Inferior parietal cortex (tissue), 1 donor: Measurements from ENCODE around the gene ENOX1.

Experiments used
- DNase-seq: peaks from one replicate; pipeline ENCODE4 v3.0.0-alpha.2; 2016; ENCODE audit errors: extremely low spot score

ENOX1 gene

DNA sequence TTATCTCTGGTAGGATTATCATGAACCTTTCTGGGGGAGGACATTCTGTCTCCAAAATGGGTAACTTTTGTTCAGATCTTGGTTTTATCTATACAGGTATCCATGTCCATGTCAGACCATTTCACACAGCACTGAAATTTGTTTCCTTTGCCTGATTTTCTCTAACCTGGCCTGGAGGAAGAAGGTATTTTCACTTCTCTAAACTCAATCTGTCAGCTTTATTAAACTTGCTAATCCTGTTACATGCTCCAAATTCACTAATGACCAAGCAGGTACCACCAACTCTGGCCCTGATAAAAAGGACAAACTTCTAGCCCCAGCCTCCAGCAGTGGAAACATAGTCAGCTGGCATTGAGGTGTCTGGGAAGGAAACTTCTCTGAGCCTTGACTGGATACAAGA lies 529.0 kb downstream of the ENOX1 start:
- no peak for DNase-seq

DNA sequence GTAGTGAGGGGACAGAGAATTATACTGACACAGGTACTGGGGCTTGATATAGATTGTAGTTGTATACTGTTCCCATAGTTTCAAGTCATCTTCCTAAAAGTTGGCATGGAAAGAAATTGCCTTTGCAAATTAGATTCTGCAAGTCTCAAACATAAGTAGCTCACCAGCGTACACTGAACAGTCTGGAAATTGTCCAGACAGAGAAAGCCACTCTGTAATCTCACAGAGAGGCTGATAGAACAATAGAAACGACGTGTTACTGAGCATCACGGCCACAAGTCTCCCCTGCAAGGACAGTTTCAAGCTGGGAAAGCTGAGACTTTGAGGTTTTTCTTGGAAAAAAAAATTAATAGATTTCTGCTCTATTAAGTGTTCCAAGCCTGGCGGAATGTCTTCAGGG lies 534.8 kb downstream of the ENOX1 start:
- DNase-seq = no peak

DNA sequence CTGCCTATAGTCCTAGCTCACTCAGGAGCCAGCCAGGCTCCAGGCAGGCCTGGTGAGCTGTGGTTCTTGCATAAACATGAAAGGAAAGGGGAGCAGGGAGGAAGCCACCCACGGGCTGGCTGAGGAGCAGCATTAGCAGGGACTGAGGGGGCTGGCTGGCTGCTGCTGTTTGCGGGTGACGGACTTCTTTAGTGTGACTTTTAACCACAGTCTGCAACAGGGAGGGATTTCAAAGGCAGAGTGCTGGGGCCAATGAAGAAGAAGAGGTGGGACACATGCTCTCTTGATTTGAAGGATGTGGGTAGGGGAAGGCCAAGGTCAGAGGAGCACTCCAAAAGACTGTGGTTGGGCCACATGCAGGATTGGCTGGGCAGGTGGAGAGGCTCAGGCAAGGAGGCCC lies 540.4 kb downstream of the ENOX1 start:
- no peak for DNase-seq

DNA sequence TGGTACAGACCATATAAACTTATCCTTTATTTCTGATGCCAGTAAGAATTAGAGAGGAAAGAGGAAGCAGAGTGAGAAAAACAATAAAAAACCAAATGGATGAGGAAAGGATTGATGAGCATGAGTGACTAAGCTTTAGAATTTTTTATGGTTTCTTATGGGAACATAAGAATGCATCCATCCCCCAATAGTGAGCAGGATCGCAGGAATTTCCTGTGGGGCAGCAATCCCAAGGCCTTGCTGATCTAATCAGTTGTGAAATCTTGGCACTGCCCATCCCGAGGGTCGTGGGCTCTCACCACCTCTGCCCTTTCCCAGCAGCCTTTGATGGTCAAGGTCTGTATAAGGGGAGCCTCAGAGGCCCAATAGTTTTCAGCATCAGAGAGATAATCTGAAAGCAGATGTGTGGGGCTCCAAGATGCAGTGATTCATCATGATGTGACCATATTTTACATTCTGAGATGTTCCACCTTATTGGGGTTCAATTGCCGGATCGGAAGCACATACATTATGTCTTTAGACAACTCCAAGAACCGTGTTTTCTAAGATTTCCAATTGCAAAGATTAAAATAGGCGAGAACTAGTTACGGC lies 541.3 kb downstream of the ENOX1 start:
- DNase-seq = no peak

DNA sequence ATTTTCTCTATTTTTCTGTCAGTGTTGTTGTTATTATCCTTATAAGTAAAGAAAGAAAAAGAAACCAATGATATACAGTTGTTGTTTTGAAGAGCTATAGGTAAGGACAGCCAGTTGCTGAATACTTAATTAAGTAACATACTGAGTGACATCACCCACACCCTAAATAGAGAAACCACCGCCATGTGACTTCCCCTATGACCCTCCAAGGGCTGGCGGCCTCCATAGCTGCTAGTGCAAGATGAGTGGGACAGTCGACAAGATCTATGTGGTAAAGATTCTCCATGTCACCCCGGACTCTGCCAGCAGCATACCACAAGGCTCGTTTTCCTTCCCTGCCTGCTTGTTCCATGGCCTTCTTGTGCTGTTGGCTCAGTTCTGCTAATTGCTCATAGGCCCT lies 542.3 kb downstream of the ENOX1 start:
- DNase-seq = no peak

DNA sequence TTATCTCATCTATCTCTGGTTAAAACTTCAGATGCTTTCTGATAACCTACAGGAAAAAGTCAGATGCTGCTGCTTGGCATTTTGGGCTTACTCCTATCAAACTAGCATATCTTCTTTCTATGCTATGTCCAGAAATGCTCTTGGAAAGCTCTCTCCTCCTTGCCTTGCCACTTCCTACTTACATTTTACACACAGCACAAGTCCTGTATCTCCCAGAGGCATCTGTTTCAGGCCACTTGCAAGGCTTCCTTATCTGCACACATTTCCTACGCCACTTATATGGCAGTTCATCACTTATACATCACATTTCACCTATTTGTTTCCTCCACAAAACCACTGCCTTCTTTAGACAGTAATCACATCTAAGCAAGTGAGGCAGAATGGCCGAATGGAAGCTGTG lies 543.1 kb downstream of the ENOX1 start:
- DNase-seq = no peak

DNA sequence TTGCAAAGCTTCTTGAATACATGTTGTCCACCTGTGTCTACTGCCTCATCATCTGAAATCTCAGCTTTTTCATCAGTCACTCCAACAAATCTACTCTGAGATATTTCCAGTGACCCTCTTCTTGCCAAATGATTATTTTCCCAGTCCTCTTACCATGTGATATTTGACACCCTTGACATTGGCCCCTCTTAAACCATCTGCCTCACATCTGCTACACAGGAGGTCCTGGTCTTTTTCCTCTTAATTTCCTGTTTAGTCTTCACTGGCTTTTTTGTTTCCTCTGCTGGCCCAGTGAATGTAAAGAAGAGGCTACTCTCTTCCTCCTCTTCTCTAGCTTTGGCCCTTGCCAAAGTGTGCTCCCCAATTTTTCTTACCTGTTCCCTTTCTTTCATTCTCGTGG lies 544.7 kb downstream of the ENOX1 start:
- DNase-seq = no peak

DNA sequence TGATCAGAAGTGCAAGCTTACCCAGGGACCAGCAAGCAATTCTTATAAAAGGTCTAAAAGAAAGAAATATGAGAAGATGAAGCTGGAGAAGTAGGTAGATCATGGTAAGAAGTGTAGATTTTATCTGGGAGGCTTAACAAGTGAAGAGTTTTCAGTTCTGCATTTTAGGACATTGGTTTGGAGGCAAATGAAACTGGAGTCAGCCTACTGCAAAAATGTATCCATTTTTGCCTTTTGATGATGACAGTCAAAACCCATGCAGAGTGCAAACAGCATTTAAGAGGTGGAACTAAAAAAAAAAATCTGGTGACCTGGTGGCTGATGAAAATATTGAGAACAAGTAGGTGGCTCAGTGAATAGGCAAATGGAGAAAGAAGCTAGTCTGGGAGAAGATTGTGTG lies 546.5 kb downstream of the ENOX1 start:
- no peak for DNase-seq

DNA sequence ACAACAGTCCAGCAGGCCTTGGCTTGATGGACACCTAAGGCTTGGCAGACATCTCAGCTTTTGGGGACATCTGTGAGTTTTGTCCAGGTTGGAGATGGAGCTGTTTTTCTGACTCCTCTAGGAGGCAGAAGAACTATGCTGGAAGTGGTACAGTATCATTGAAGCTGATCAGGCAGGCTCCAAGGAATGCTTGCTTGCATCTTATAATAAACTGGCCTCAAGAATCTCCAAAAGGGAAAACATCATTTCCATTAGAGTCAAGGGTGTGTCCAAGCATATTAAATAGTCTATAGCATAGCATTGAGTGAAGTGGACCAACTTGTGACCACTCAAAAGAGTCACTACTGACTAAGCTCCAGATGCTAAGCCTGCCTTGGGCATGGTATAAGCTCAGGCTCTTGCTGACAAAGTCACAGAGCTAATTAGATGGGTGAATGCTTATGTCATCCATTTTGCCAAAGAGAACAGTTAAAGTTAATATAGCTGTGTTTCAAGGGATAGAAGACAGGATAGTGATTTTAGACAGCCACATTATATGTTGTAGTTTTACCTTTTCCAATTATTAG lies 547.4 kb downstream of the ENOX1 start:
- DNase-seq = no peak

DNA sequence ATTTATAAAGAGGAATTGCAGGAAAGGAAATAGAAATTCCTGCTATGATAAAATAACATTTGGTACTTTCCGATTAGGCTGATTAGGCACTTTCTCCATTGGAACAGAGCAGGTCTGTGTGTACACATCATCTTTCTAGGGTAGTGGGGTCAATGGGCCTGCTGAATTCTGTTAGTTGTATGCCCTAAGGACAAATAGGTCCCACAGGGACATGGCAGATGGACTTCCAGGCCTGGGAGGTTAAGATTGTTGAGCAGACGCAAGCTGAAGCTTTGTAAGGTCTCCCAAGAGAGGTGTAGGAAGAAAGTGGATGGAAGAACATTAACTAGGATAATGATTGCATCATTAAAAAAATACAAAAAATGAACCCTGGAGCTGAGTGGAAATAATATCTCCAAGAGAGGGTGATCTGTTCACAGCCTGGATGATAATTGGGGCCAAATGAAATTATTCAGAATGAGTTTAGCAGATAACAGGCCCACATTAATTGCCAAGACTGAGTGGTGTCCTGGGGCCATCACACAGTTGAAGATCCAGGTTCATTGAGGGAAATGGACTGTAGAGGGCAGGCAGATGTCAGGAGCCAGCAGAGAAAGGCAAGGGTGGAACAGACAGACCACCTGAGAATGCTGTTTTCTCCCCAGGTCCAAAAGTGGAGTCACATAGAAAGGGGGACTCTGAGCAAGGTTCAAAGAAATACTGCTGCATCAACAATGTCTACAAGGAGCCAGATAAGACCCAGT lies 548.3 kb downstream of the ENOX1 start:
- DNase-seq = no peak

DNA sequence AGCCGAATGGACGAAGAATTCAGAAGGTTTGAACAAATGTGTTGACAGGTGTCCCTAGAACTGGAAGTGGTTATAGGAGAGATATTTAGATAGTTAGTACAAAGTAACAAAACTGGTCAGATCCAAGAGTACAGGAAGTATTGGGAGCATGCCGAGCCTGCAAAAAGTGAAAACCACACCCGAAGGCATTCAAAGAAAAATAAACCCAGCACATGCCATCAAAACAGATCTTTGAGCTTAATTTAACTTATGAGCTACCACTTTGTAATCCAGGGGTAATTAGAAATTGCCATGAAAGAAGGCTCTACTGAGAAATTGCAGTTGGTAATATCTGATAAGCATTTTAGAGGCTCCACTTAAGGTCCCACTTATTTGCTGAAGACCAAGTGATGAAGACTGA lies 549.2 kb downstream of the ENOX1 start:
- DNase-seq = no peak

DNA sequence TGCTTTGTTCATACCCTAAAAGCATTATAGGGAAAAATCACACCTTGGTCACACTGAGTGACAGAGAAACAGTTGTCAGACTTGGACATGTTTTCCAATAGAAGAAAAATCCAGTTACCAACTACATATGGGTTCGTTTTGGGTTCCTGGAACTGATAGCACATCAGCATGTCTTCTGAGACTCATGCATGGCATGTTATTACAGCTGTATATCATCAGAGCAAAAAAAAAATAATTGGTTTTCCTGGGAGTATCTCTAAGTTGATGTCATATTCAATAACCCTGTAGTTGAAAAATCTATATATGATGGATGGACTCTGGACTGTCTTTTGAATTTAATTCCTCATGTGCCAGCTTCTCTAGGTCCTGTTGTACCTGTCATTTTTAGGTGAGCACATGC lies 551.7 kb downstream of the ENOX1 start:
- no peak for DNase-seq

DNA sequence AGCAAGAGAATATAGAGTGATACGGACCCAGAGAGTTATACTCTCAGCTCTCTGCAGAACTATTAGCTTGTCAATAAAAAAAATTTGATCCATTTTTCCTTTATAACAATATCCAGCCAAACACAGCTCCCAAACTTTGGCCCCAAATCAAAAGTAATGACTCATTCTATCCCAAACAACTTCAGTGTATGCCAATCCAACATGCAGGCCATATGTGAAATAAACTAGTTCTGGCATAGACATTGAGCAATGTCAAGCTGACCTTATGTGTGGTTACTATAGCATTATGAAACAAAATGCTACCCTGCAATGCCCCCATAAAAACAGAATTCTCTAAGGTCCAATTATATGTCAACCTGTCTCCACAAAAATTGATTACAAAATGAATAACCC lies 553.9 kb downstream of the ENOX1 start:
- DNase-seq = no peak

DNA sequence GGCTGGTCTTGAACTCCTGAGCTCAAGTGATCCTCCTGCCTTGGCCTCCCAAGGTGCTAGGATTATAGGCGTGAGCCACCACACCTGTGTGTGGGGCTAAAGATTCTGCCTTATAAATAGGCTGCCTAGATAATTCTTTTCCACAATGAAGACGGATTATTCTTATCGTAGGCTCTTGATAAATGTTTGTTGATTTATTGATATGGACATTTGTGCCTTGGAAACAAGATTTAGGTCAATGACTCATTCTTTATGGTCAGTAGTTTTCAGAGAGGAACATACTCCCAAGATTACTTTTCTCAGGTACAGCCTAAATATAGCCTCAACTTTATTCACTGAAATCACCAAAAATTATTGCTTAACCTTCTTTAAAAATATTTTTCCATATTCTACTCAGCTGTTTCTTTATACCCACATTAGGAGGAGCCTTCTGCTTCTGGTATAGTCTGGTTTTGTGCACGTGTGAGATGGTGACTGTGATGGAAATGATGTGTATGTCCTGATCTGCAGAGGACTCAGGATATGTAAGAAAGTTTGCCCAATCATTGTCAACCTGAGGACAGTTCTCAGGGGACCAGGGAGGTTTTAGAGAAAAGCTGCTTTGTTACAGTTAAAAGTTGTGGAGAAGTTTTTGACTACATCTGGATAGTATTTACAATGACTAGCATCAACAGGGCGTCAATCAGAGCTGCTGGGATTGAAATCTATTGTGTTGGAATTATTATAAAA lies 554.5 kb downstream of the ENOX1 start:
- DNase-seq = no peak

DNA sequence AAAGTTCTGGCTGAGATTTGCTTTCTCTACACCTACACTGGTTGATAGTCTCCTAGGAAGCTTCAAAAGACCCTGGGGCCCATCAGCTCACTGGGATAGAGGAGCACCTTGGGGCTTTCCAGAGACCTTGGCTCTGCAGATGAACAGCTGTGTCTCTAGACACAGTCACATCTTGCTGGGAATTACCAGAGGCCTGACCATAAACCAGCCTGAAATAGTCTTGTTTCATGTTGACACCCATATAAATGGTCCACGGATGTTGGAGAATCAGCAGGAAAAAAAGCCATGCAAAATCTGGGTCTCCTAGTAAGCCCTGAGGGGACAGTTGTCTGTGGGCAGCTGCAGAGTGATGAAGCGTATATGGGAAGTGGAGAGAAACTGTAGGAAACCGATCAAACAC lies 555.8 kb downstream of the ENOX1 start:
- no peak for DNase-seq

DNA sequence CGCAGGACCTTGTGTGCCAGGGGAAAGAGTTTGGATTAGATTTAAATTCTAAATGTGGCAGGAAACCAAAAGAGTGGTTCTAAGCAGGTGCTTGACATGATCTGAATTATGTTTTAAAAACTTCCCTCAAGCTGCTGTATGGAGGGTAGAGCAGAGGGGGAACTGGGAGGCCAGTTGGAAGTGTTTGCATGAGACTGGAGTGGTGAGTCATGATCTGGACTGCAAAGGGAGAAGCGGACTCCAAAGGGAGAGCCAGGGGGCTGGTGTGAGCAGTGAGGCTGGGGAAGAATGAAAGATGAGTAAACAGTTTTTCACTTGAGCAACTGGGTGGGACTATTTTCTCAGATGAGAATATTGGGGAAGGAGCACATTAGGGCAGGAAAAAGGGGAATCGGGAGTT lies 557.3 kb downstream of the ENOX1 start:
- DNase-seq = no peak

DNA sequence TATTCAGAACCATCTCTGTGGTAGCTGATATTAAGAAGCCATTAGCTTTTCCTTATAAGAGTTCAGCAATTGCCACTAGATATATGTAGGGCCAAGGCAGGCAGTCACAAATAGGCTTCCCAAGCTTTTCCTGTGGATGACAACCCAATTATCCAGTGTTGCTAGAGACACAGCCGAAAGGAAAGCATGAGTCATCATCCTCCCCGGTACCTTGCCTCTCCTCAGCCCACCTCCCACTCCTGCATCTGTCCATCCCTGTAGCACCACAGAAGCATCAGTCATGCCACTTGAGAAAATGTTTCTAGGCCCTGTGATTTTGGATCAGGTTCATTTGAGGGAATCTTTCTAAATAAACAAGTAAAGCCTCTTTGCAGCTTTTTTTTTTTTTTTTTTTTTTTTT lies 559.1 kb downstream of the ENOX1 start:
- DNase-seq = peak; percentile 56

DNA sequence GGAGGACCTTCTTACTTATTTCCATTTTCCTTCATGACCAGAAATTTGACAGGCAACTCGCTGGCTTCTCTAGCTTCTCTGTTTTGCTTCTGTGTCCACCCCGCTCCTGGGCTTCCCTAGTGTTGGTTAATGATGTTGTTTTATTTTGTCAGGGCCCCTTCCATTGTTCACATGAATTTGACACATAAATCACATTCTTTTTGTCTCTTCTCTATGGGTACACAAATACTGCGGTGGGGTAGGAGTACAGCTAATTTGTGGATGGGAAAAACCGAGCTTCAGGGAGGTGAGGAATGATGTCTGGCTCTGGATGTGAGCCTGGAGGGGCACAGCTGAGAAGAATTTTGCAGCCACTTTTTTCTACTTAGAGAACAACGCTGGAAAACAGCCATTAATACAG lies 563.6 kb downstream of the ENOX1 start:
- no peak for DNase-seq

DNA sequence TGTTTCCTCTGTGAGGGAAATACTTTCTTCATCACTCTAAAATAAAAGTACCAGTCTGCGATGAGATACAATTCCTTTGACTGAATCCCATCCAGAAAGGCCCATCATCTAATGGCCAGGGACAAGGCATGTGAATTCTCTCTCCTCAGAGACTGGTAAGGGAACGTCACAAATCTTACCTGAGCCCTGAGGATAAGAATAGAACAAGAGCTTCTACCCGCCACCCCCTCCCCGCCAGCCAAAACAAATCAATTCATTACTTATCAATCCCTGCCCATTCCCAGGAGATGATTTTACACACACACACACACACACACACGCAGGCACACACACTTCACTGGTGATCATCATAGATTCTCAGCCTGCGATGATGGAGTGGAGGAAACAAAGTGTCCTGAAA lies 564.7 kb downstream of the ENOX1 start:
- DNase-seq = no peak

DNA sequence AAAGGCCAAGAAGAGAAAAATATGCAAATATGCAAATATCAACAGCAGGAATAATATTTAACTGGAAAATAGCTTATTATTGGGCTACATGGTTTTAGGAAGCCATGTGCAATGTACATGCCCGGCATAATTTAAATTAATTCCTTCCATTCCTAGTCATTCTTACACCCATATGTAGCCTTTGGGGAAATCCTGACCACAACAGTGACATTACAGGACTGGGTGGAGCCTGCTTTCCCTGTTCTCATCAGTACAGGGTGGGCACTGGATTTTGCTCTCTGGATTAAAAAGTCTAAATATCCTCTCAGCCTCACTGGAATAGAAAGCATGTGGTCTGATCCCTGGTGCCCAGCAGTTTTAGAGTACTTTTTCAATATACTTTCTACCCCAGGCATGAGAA lies 565.2 kb downstream of the ENOX1 start:
- DNase-seq = no peak

DNA sequence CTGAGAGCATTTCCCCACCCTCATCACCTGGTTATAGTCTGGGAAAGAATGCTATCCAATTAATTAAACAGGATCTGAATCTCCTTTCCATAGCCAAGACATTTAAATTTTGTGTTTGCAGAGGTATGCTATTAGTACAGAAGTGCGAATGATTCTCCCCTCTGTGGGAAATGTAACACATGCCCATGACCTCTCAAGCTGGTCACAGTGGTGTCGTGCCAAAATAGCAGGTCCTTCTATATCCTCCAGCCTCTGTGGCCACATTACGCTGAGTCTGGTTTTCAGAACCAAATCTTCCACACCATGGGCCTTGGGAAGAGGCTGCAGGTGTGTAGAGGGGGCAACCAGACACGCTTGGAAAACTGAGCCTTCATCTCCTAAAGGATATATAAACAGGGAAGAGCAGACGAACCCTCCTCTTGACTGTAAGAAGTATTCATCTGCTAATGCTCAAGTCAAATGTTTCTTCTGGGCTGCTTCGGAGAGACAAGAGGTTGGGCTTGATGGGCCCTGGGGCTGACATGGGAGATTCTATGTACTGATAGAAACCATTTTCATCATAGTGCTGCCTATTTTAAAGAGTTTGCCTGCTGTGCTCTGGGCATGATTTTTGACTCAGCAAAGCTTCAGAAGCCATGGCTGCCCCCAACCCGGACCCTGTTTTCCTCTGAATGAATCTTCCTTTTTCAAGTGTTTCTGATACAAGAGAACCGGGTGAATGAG lies 565.7 kb downstream of the ENOX1 start:
- DNase-seq = no peak

DNA sequence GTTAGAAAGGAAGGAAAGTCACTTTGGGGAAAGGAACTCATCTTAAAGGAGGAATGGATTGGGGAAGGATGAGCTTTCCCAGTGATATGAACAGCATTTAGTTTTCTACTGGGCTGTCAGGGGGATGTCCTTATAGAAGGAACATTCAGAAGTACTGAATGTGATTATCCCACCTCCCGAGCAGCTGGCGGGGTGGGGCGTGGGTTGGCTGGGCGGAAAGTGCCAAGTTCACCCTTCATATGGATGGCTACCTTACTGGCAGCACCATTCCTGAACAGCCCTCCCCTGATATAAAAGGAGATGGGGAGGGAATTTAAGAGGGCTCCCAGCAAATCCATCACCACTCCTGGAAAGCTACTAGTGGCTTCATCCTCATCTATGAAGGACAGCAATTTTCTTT lies 572.6 kb downstream of the ENOX1 start:
- DNase-seq = no peak
